Lung (tissue), 12 donors: ENCODE measurements around the gene ZNF469. TPM values are rescaled to one million over a fixed set of nuclear protein-coding genes. Genes with fewer than 3 reads are reported as not detected.

Experiments used
- ATAC-seq: fragments of 200-7000 bp; cut with Tn5 transposase; one replicate; pipeline ENCODE4 v1.9.1; 2020; ENCODE audit warnings: moderate number of reproducible peaks; ENCODE audit not compliant: insufficient read depth, low FRiP score
- DNase-seq, 3 donors: peaks; one replicate each; pipeline ENCODE4 v3.0.0-alpha.2; 2013 to 2017
- H3K27ac ChIP-seq, 2 donors: one replicate each; pipeline ENCODE4 v1.5.1; 2013; ENCODE audit warnings: mild to moderate bottlenecking in 2 of 2, moderate library complexity in 2 of 2, control low read depth in 1 of 2, inconsistent platforms in 1 of 2, low read depth in 1 of 2, low read length in 1 of 2
- H3K27me3 ChIP-seq, 3 donors: one replicate each; pipeline ENCODE4 v1.5.1; 2013; ENCODE audit warnings: low read length in 2 of 3; ENCODE audit not compliant: control insufficient read depth in 3 of 3, insufficient read depth in 3 of 3
- H3K36me3 ChIP-seq, 4 donors: one replicate each; pipeline ENCODE4 v1.5.1; 2013; ENCODE audit warnings: low read length in 4 of 4, mild to moderate bottlenecking in 1 of 4, moderate library complexity in 1 of 4; ENCODE audit not compliant: control insufficient read depth in 4 of 4, insufficient read depth in 4 of 4
- H3K4me1 ChIP-seq, 5 donors: one replicate each; pipeline ENCODE4 v1.5.1; 2013; ENCODE audit warnings: low read length in 5 of 5, mild to moderate bottlenecking in 2 of 5, moderate library complexity in 1 of 5; ENCODE audit not compliant: control insufficient read depth in 5 of 5, insufficient read depth in 5 of 5
- H3K4me3 ChIP-seq: one replicate; pipeline ENCODE4 v1.5.1; 2013; ENCODE audit warnings: mild to moderate bottlenecking, control low read depth, moderate library complexity
- H3K9ac ChIP-seq, 2 donors: one replicate each; pipeline ENCODE4 v1.5.1; 2013; ENCODE audit warnings: low read length in 2 of 2, control low read depth in 1 of 2; ENCODE audit not compliant: insufficient read depth in 1 of 2
- H3K9me3 ChIP-seq, 4 donors: one replicate each; pipeline ENCODE4 v1.5.1; 2013; ENCODE audit warnings: low read length in 3 of 4, mild to moderate bottlenecking in 1 of 4, moderate library complexity in 1 of 4; ENCODE audit not compliant: control insufficient read depth in 4 of 4, insufficient read depth in 3 of 4
- CTCF ChIP-seq: IDR thresholded peaks from 2 replicates; pipeline ENCODE4 v1.5.1; 2012; ENCODE audit warnings: mild to moderate bottlenecking; ENCODE audit errors: control extremely low read depth, extremely low read depth
- WGBS, 2 donors: extraction: QIAGEN DNeasy Blood & Tissue Kit; methylation state at CpG; one replicate each; pipeline ENCODE4 v1.1.7; 2013; 5-methylcytosine and 5-hydroxymethylcytosine counted together
- polyA plus RNA-seq, 2 donors: library from polyadenylated mRNA; stranded (reverse); fragments of 200-250 nt; gene quantifications; one replicate each; pipeline ENCODE4 v1.2.1, GENCODE V29; 2013
- total RNA-seq, 2 donors: library from RNA; depleted of rRNA in 1 of 2; stranded (reverse); fragments of >200 nt in 1 of 2; gene quantifications; one replicate each; pipeline ENCODE4 v1.2.1, GENCODE V29; 2014 to 2021
- donor health status: control.
- donor health status: control.
- donor health status: Bipolar disorder and iron deficiency.
- donor health status: healthy.
- donor health status: DM: yes; HTN: yes; CAD: no.

ZNF469 gene
- total and polyA plus RNA-seq, 4 donors = 0.67 to 3.0 (median 1.5) TPM

GRCh38 chr16:88373927-88374492 is 8.7 kb upstream of the ZNF469 start:
- Histone ChIP-seq H3K27ac (no peak overlapping the region), H3K9me3 (peaks cover 0 to 5% (median under 1%) of the 10 kb centered on the region in 4 donors), H3K9ac (no peak overlapping the region), H3K4me3 (no peak overlapping the region), H3K36me3 (no peaks in the 10 kb centered on the region), H3K4me1 (no peaks in the 10 kb centered on the region), H3K27me3 (no peaks in the 10 kb centered on the region)
- 83 to 88% methylated on average over 5 of the region's 5 CpGs for WGBS, 2 donors
- ATAC-seq (no peak), DNase-seq (no peak)
- no peak for TF ChIP-seq CTCF

DNA sequence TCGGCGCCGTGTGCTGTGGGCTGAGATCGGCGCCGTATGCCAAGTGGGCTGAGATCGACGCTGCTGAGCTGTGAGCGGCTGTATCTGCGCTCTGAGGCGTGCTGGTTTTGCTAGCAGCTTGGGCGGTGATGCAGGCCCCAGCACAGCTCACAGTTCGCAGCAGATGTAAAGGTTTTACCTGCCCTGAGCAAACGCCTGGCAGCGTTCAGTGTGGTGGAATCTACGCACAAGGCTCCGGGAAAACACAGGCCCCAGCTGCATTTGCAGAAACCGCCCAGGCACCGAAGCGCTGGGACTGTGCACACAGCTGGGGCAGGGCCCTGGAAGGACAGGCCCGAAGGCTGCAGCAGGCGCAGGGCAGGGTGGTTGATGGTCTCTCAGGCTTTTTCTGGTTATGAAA is 8.0 kb upstream of the ZNF469 start:
- DNase-seq (no peak), ATAC-seq (no peak)
- no peak for TF ChIP-seq CTCF
- no peaks in the 10 kb centered on the region for H3K27me3 ChIP-seq
- H3K9me3 ChIP-seq = peaks cover 0 to 5% (median under 1%) of the 10 kb centered on the region in 4 donors
- H3K4me3 ChIP-seq = no peak overlapping the region
- 91 to 96% methylated on average over 22 of the region's 22 CpGs for WGBS, 2 donors
- no peaks in the 10 kb centered on the region for H3K4me1 ChIP-seq
- H3K27ac ChIP-seq = no peak overlapping the region
- no peak overlapping the region for H3K9ac ChIP-seq
- H3K36me3 ChIP-seq = no peaks in the 10 kb centered on the region

- 76 to 83% methylated on average over 24 of the region's 24 CpGs for whole genome bisulfite sequencing, 2 donors
These were observed 7.4 kb upstream of the ZNF469 start for GRCh38 chr16:88375236-88375975.

More at GRCh38 chr16:88375236-88375975, 7.4 kb upstream of the ZNF469 start:
- Histone ChIP-seq H3K27me3 (peaks cover 0 to 2% (median 0%) of the 10 kb centered on the region in 3 donors), H3K27ac (no peak overlapping the region), H3K9me3 (peaks cover 0 to 5% (median under 1%) of the 10 kb centered on the region in 4 donors), H3K9ac (no peak overlapping the region), H3K36me3 (no peaks in the 10 kb centered on the region), H3K4me1 (no peaks in the 10 kb centered on the region), H3K4me3 (no peak overlapping the region)
- ATAC-seq = no peak
- no peak for DNase-seq
- no peak for TF ChIP-seq CTCF
